Glomerular visceral epithelial cell (primary cell): Measurements from ENCODE around the gene EHD4.

Source experiments
- DNase-seq: peaks from one replicate; pipeline ENCODE4 v3.0.0-alpha.2; 2016; ENCODE audit errors: extremely low spot score

Gene EHD4

GRCh38 chr15:41919954-41920538 is 52.3 kb downstream of the EHD4 start:
- peak; percentile 57 for DNase-seq

GRCh38 chr15:41919201-41919820 is 53.0 kb downstream of the EHD4 start:
- no peak for DNase-seq

- no peak for DNase-seq
Measured at GRCh38 chr15:41918506-41919126, 53.7 kb downstream of the EHD4 start.

- peak; percentile 69 for DNase-seq
Measured at GRCh38 chr15:41917767-41918430, 54.5 kb downstream of the EHD4 start.

- no peak for DNase-seq
Measured at GRCh38 chr15:41915255-41915994, 56.9 kb downstream of the EHD4 start.

- no peak for DNase-seq
Measured at GRCh38 chr15:41914411-41914810, 57.9 kb downstream of the EHD4 start.

- DNase-seq = no peak
Measured at GRCh38 chr15:41913256-41913655, 59.1 kb downstream of the EHD4 start.

- DNase-seq = no peak
Measured at GRCh38 chr15:41911691-41912345, 60.5 kb downstream of the EHD4 start.

- DNase-seq = no peak
Measured at GRCh38 chr15:41908736-41909461, 63.5 kb downstream of the EHD4 start.

- no peak for DNase-seq
Measured at GRCh38 chr15:41907141-41907540, 65.2 kb downstream of the EHD4 start.

GRCh38 chr15:41906608-41907007 is 65.7 kb downstream of the EHD4 start:
- DNase-seq = no peak

- no peak for DNase-seq
Measured at GRCh38 chr15:41905036-41905793, 67.1 kb downstream of the EHD4 start.

- peak; percentile 77 for DNase-seq
Measured at GRCh38 chr15:41904541-41905005, 67.8 kb downstream of the EHD4 start.

- DNase-seq = no peak
Measured at GRCh38 chr15:41903782-41904181, 68.6 kb downstream of the EHD4 start.

GRCh38 chr15:41901431-41901830 is 70.9 kb downstream of the EHD4 start:
- DNase-seq = no peak

- DNase-seq = no peak
Measured at GRCh38 chr15:41900526-41901380, 71.6 kb downstream of the EHD4 start.

- DNase-seq = no peak
Measured at GRCh38 chr15:41899854-41900442, 72.4 kb downstream of the EHD4 start.

GRCh38 chr15:41897363-41897799 is 75.0 kb downstream of the EHD4 start:
- DNase-seq = no peak

GRCh38 chr15:41896566-41896965 is 75.8 kb downstream of the EHD4 start:
- DNase-seq = no peak
